ENCODE results near the gene TMEM87B.
A peak's percentile ranks its signal among the peaks of the same experiment; 100 is the strongest.
"Not testable (repeated sequence)": the region's sequence is repeated elsewhere in the genome, so short reads cannot be mapped to it uniquely, and the experiment has no call there.

The TMEM87B gene

GRCh38 chr2:112129060-112129459 is 74.0 kb downstream of the TMEM87B start:
- H3K27ac ChIP-seq = no peak overlapping the region
- no peak for DNase-seq (ENCODE audit: low spot score)
- ChIA-PET POLR2A (ENCODE audit: low non-redundant PET) (no interaction called here), CTCF (no interaction called here)
- TF ChIP-seq, protein P1, sequence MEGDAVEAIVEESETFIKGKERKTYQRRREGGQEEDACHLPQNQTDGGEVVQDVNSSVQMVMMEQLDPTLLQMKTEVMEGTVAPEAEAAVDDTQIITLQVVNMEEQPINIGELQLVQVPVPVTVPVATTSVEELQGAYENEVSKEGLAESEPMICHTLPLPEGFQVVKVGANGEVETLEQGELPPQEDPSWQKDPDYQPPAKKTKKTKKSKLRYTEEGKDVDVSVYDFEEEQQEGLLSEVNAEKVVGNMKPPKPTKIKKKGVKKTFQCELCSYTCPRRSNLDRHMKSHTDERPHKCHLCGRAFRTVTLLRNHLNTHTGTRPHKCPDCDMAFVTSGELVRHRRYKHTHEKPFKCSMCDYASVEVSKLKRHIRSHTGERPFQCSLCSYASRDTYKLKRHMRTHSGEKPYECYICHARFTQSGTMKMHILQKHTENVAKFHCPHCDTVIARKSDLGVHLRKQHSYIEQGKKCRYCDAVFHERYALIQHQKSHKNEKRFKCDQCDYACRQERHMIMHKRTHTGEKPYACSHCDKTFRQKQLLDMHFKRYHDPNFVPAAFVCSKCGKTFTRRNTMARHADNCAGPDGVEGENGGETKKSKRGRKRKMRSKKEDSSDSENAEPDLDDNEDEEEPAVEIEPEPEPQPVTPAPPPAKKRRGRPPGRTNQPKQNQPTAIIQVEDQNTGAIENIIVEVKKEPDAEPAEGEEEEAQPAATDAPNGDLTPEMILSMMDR (conservative IDR thresholded peaks at IDR 0.05; ENCODE audit: low read depth) = no peak

DNA sequence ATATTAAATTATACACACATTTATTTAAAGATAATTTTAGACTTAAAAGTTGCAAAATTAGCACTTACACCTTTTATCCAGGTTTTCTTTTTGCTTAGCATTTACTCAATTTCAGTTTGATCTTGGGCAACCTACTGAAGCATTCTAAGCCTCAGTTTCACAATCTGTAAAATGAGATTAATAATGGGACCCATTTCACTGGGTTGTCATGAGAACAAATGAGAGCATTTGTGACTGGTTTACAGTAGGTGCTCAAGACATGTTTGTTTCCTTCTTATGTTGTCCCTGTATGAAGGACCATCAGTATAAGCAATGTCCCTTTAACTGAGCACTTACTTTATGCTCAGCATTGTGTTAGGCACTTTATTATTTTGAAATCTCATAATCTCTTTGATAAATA is 78.3 kb downstream of the TMEM87B start:
- TF ChIP-seq, protein P1 (conservative IDR thresholded peaks at IDR 0.05; ENCODE audit: low read depth) = no peak
- H3K27ac ChIP-seq = no peak overlapping the region
- DNase-seq (ENCODE audit: low spot score) = no peak
- ChIA-PET POLR2A (ENCODE audit: low non-redundant PET) (no interaction called here), CTCF (no interaction called here)

DNA sequence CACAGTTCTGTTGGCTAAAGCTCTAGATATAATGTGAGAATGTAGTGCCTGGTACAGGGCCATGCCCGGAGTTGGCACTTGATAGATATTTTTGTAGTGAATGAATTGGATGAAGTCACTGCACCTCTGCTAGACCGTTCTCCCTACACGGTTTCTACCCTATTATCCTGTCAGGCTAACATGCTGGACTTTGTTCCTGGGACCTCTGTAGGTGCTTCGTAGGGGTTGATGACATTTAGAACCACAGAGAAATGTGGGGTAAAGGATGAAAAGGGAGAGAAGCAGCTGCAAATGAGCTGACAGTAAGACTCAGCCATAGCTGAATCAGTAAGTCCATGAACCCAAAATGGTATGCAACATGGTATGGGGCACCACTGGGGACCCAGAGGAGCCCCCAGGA is 79.1 kb downstream of the TMEM87B start:
- POLR2A ChIA-PET (ENCODE audit: low non-redundant PET) = no interaction called here
- CTCF ChIA-PET = no interaction called here
- TF ChIP-seq, protein P1 (conservative IDR thresholded peaks at IDR 0.05; ENCODE audit: low read depth) = no peak

GRCh38 chr2:112136096-112136495 is 81.0 kb downstream of the TMEM87B start:
- H3K27ac ChIP-seq = no peak overlapping the region
- ChIA-PET POLR2A (ENCODE audit: low non-redundant PET) (no interaction called here), CTCF (interaction anchor here (0.5 to 1.6 kb wide), 2 partner anchors 14 to 212 kb away, joined by 3 to 6 read pairs; no protein-coding TSS in a partner anchor)
- DNase-seq (ENCODE audit: low spot score) = no peak
- TF ChIP-seq, protein P1 (conservative IDR thresholded peaks at IDR 0.05; ENCODE audit: low read depth) = no peak

More for the DNA sequence above, 79.1 kb downstream of the TMEM87B start:
- H3K27ac ChIP-seq = no peak overlapping the region
- DNase-seq (ENCODE audit: low spot score) = no peak

DNA sequence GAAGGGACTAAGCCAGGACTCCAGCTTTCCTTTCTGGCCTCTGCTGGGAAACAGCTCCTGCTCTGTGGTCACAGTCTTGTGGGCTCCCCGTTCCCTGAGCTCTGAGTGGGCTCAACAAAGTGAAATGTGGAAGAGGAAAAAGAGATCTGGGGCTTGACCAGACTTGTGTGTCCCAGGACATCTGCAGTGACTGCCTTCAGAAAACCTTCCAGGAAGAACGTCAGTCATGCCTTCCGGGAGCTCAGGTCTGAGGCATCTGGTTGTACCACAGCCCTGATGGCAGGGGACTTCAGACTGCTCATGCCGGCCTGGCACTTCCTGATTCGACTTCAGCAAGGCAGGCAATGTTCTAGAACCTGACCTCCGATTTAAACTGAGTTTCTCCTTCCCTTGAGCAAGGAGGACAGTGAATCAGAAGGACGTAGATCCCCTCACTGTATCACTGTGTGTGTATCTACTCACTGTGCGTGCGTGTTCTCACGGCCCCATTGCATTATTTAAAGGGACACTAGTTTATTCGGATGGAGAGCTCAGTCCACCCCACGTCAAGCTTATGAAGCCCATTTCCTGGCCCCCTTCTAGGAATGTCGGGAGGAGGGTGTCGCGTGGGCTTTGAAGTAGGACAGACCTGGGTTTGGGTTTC is 82.6 kb downstream of the TMEM87B start:
- DNase-seq (ENCODE audit: low spot score) = peak; percentile 16
- CTCF ChIA-PET = interaction anchor here (0.6 to 1.6 kb wide), 2 partner anchors 16 to 1086 kb away, joined by 3 to 6 read pairs; no protein-coding TSS in a partner anchor
- POLR2A ChIA-PET (ENCODE audit: low non-redundant PET) = no interaction called here
- TF ChIP-seq, protein P1 (conservative IDR thresholded peaks at IDR 0.05; ENCODE audit: low read depth) = no peak
- H3K27ac ChIP-seq = no peak overlapping the region; the same call in 1 of the 2 replicates

- TF ChIP-seq, protein P1 (conservative IDR thresholded peaks at IDR 0.05; ENCODE audit: low read depth) = no peak
- ChIA-PET POLR2A (ENCODE audit: low non-redundant PET) (no interaction called here), CTCF (no interaction called here)
- H3K27ac ChIP-seq = no peak within 1 kb of the TSS; the same call in 1 of the 2 replicates
- DNase-seq (ENCODE audit: low spot score) = peak; percentile 20
These were observed 83.3 kb downstream of the TMEM87B start, which contains the start of gene FBLN7 for GRCh38 chr2:112138159-112139032. FBLN7 (plus strand) TSS chr2:112138385; CDS start chr2:112138656, 271 bp downstream.

DNA sequence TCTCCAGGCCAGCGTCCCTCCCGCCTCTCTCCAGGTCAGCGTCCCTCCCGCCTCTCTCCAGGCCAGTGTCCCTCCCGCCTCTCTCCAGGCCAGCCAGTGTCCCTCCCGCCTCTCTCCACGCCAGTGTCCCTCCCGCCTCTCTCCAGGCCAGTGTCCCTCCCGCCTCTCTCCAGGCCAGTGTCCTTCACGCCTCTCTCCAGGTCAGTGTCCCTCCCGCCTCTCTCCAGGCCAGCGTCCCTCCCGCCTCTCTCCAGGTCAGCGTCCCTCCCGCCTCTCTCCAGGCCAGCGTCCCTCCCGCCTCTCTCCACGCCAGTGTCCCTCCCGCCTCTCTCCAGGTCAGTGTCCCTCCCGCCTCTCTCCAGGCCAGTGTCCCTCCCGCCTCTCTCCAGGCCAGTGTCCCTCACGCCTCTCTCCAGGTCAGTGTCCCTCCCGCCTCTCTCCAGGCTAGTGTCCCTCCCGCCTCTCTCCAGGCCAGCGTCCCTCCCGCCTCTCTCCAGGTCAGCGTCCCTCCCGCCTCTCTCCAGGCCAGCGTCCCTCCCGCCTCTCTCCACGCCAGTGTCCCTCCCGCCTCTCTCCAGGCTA is 84.1 kb downstream of the TMEM87B start:
- CTCF ChIA-PET = not testable (repeated sequence)

DNA sequence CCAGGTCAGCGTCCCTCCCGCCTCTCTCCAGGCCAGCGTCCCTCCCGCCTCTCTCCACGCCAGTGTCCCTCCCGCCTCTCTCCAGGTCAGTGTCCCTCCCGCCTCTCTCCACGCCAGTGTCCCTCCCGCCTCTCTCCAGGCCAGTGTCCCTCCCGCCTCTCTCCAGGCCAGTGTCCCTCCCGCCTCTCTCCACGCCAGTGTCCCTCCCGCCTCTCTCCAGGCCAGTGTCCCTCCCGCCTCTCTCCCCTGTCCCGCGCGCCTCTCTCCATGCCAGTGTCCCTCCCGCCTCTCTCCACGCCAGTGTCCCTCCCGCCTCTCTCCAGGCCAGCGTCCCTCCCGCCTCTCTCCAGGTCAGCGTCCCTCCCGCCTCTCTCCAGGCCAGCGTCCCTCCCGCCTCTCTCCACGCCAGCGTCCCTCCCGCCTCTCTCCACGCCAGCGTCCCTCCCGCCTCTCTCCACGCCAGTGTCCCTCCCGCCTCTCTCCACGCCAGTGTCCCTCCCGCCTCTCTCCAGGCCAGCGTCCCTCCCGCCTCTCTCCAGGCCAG is 84.7 kb downstream of the TMEM87B start:
- POLR2A ChIA-PET (ENCODE audit: low non-redundant PET); DNase-seq (ENCODE audit: low spot score); CTCF ChIA-PET; H3K27ac ChIP-seq: not testable (repeated sequence)

More for the DNA sequence above, 84.1 kb downstream of the TMEM87B start:
- DNase-seq (ENCODE audit: low spot score); POLR2A ChIA-PET (ENCODE audit: low non-redundant PET); H3K27ac ChIP-seq: not testable (repeated sequence)
